Right atrium auricular region (tissue), 2 donors: ENCODE data around the gene SEPTIN10. TPM values are rescaled to one million over a fixed set of nuclear protein-coding genes. Genes with fewer than 3 reads are reported as not detected.

Experiments
- DNase-seq: peaks from one replicate; pipeline ENCODE4 v3.0.0-alpha.2; 2019; ENCODE audit warnings: low spot score
- H3K27ac ChIP-seq, 2 donors: fragments of 200-600 bp; sonication (generic); 1 replicate in 1 of 2; 2 replicates in 1 of 2; pipeline ENCODE4 v1.5.1; 2016 to 2019
- H3K27me3 ChIP-seq, 2 donors: fragments of 200-600 bp; sonication (generic); one replicate each; pipeline versions ENCODE4 v1.5.1 to v1.6.0; 2017 to 2019
- H3K36me3 ChIP-seq: fragments of 200-600 bp; sonication (generic); one replicate; pipeline ENCODE4 v1.5.1; 2016
- H3K4me1 ChIP-seq, 2 donors: fragments of 200-600 bp; sonication (generic); one replicate each; pipeline versions ENCODE4 v1.5.1 to v1.6.0; 2017 to 2019
- H3K4me3 ChIP-seq, 2 donors: fragments of 200-600 bp; sonication (generic); 1 replicate in 1 of 2; 2 replicates in 1 of 2; pipeline ENCODE4 v1.5.1; 2017 to 2019; ENCODE audit warnings: mild to moderate bottlenecking in 1 of 2, moderate library complexity in 1 of 2
- H3K9me3 ChIP-seq, 2 donors: fragments of 200-600 bp; sonication (generic); one replicate each; pipeline ENCODE4 v1.5.1; 2019
- total RNA-seq, 2 donors: library from RNA; depleted of rRNA; stranded (reverse); fragments of >200 nt; gene quantifications; one replicate each; pipeline ENCODE4 v1.1.0, GENCODE V29; 2016
- TF ChIP-seq, protein P1 (sequence below), 2 donors: fragments of 200-600 bp; sonication (generic); IDR thresholded peaks; one replicate each; pipeline ENCODE4 v1.5.1; 2019; ENCODE audit warnings: antibody characterized with exemption in 2 of 2

SEPTIN10 gene
- total RNA-seq, 2 donors from 2014 or later, result 47.0 to 61.7 TPM

DNA sequence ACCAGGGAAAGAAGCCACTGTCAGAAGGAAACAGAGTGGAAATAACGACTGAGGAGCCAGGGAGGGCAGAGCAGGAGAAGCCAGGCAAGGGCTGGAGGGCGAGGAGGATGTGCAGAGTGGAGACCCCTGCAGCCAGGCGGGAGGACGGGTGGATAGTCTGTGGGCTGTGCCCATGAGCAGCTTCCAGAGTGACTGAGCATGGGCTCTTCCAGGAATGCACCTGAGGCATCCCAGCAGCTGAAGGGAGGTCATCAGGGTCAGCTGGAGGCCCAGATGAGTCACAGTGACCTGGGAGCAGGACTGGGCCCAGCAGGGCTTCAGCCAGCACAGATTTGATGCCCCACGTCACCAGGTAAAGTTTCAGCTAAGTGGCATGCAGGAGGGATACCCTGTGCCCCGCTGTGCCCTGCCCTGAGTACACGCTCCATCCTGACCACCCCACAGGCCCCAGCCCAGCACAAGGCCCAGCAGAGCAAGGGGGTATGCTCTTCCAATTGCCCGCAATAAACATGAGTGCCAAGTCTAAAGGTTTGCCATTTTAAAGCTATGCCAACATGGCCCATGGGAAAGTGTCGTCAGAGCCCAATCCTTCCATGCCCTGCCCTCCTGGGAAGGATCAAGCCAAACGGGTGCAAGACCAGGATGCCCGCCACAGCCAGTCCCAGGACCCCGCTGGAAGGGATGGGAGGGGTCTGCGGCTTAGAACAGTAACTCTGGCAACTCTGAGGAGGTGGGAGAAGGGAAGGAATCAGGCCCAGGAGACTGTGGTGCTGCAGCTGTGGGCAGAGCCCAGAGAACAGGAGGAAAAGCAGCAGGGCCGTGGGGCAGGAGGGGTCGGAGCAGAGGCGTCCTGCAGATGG, 85.7 kb downstream of the SEPTIN10 start:
- Histone ChIP-seq H3K27me3 (no peaks in the 10 kb centered on the region), H3K9me3 (no peaks in the 10 kb centered on the region), H3K4me1 (no peaks in the 10 kb centered on the region), H3K27ac (no peak overlapping the region), H3K4me3 (no peak overlapping the region), H3K36me3 (no peaks in the 10 kb centered on the region)
- TF ChIP-seq, protein P1, sequence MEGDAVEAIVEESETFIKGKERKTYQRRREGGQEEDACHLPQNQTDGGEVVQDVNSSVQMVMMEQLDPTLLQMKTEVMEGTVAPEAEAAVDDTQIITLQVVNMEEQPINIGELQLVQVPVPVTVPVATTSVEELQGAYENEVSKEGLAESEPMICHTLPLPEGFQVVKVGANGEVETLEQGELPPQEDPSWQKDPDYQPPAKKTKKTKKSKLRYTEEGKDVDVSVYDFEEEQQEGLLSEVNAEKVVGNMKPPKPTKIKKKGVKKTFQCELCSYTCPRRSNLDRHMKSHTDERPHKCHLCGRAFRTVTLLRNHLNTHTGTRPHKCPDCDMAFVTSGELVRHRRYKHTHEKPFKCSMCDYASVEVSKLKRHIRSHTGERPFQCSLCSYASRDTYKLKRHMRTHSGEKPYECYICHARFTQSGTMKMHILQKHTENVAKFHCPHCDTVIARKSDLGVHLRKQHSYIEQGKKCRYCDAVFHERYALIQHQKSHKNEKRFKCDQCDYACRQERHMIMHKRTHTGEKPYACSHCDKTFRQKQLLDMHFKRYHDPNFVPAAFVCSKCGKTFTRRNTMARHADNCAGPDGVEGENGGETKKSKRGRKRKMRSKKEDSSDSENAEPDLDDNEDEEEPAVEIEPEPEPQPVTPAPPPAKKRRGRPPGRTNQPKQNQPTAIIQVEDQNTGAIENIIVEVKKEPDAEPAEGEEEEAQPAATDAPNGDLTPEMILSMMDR (IDR thresholded peaks at IDR 0.05), result no peak
- no peak for DNase-seq

- H3K27ac ChIP-seq, result no peak overlapping the region
- TF ChIP-seq, protein P1 (IDR thresholded peaks at IDR 0.05), result no peak
- H3K36me3 ChIP-seq, result no peaks in the 10 kb centered on the region
- no peaks in the 10 kb centered on the region for H3K9me3 ChIP-seq
- no peak overlapping the region for H3K4me3 ChIP-seq
- DNase-seq, result no peak
- H3K27me3 ChIP-seq, result no peaks in the 10 kb centered on the region
- no peaks in the 10 kb centered on the region for H3K4me1 ChIP-seq
Measured at GRCh38 chr2:109527079-109527478, 86.7 kb downstream of the SEPTIN10 start.

- no peak overlapping the region for H3K4me3 ChIP-seq
- no peaks in the 10 kb centered on the region for H3K36me3 ChIP-seq
- no peak overlapping the region for H3K27ac ChIP-seq
- DNase-seq, result no peak
- TF ChIP-seq, protein P1 (IDR thresholded peaks at IDR 0.05), result no peak
- no peaks in the 10 kb centered on the region for H3K4me1 ChIP-seq
- no peaks in the 10 kb centered on the region for H3K9me3 ChIP-seq
- no peaks in the 10 kb centered on the region for H3K27me3 ChIP-seq
Measured at GRCh38 chr2:109526442-109526970, 87.3 kb downstream of the SEPTIN10 start.

DNA sequence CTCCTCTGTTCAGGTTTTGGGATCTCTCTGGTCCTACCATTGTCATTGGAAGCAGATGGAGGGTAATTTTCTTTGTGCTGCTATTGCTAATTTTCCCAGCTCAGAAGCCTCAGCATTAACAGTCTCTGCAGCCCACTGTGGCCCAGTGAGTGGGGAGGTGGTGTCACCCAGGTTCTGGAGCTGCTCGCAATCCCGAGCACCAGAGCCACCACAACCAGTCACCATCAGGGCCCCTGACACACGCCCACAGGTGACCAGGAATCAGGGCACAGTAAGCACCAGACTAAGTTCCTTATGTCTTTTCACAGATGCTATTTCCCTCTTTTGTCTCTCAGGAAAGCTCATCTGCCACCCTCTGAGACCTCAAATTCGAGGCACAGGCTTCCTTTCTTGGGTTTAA, 87.9 kb downstream of the SEPTIN10 start:
- Histone ChIP-seq H3K27me3 (no peaks in the 10 kb centered on the region), H3K36me3 (no peaks in the 10 kb centered on the region), H3K4me3 (no peak overlapping the region), H3K4me1 (no peaks in the 10 kb centered on the region), H3K9me3 (no peaks in the 10 kb centered on the region), H3K27ac (no peak overlapping the region)
- TF ChIP-seq, protein P1 (IDR thresholded peaks at IDR 0.05), result no peak
- no peak for DNase-seq

DNA sequence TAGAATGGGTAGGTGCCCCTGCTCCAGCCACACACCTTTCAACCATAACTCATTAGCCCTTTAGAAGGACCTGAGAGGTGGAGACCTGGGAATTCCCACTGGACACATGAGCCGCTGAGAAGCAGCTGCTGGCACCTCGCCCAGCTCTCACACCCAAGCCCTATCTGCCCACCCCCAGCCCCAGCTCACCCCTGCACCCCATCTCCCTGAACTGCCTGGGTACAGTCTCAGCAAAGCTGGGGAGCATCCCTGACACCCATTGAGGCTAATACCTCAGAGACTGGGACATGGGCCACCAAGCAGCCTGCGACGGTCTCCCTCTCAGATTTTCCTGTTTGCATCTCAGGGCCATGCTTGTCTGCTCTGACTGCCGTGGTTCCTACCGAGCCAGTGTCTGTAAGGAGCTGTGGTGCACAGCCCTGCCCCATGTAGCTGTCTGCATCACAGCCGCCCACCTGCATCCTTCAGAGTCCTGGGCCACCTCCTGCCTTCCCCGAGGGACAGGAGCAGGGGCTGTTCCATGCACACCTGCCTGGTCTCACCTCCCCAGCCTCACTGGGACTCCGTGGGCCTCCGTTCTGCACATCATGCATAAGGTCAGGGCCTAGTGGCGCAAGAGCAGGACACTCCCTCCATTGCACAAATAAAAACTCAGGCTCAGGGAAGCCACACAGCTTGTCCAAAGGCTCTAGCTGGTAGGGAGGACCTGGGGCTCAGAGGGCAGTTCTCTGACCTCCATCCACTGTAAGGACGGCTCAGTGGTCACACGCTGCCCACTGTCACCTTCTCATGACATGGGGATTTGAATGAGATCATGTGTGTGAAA, 90.0 kb downstream of the SEPTIN10 start:
- DNase-seq, result no peak
- Histone ChIP-seq H3K4me3 (no peak overlapping the region), H3K27ac (no peak overlapping the region), H3K36me3 (no peaks in the 10 kb centered on the region), H3K27me3 (no peaks in the 10 kb centered on the region), H3K4me1 (no peaks in the 10 kb centered on the region), H3K9me3 (no peaks in the 10 kb centered on the region)
- TF ChIP-seq, protein P1 (IDR thresholded peaks at IDR 0.05), result no peak
